ENCODE measurements around the gene CRHR1. TPM values are rescaled to one million over a fixed set of nuclear protein-coding genes. Genes with fewer than 3 reads are reported as not detected.

Gene CRHR1
- polyA plus RNA-seq, 1 donor (not counting 4 experiments of a cell fraction or from before 2014, with no cell fraction given), result not detected

- Histone ChIP-seq H3K9me1 (ENCODE audit: control insufficient read depth, extremely low read depth, insufficient read depth, low read length) (no peaks in the 10 kb centered on the region), H2AFZ (ENCODE audit: control insufficient read depth, low read length) (no peak overlapping the region), H3K4me1 (ENCODE audit: control insufficient read depth, extremely low read depth, insufficient read depth, low read length) (no peaks in the 10 kb centered on the region), H3K4me3 (ENCODE audit: control insufficient read depth in 2 of 3, extremely low read depth in 1 of 3, insufficient read depth in 2 of 3, low read depth in 1 of 3, low read length in 3 of 3) (no peak overlapping the region), H3K79me2 (ENCODE audit: control insufficient read depth, insufficient read depth, low read length) (no peaks in the 10 kb centered on the region), H3K36me3 (ENCODE audit: control insufficient read depth in 2 of 2, extremely low read depth in 1 of 2, insufficient read depth in 2 of 2, low read length in 2 of 2) (no peaks in the 10 kb centered on the region), H4K20me1 (ENCODE audit: control insufficient read depth, extremely low read depth, insufficient read depth, low read length) (no peaks in the 10 kb centered on the region), H3K27ac (ENCODE audit: control insufficient read depth, insufficient read depth, low read length) (no peak overlapping the region), H3K4me2 (ENCODE audit: control insufficient read depth, extremely low read depth, insufficient read depth, low read depth, low read length) (no peak overlapping the region), H3K9ac (ENCODE audit: control insufficient read depth, extremely low read depth, insufficient read depth, low read length) (no peak overlapping the region), H3K9me3 (ENCODE audit: control insufficient read depth, low read depth, low read length) (no peaks in the 10 kb centered on the region), H3K27me3 (ENCODE audit: control insufficient read depth, extremely low read depth, insufficient read depth, low read length) (peaks cover 13% of the 10 kb centered on the region)
- DNase-seq (ENCODE audit: low read depth, low spot score) (no peak), FAIRE-seq (no peak)
- TF ChIP-seq EZH2 (IDR thresholded peaks at IDR 0.05; ENCODE audit: low read length), result no peak
- TF ChIP-seq CTCF (optimal IDR thresholded peaks at IDR 0.05 in 1 of 3, IDR thresholded peaks at IDR 0.05 in 1 of 3, conservative IDR thresholded peaks at IDR 0.05 in 1 of 3; ENCODE audit: extremely low read depth in 1 of 3, insufficient read depth in 2 of 3, low read length in 3 of 3), result no peak
- dilution Hi-C loops (cut with MboI; ENCODE audit: extremely low pct_ligation_motif_present, low sequenced_read_pairs), result no loop called here
These were observed 31.9 kb upstream of the CRHR1 start for GRCh38 chr17:45752246-45752645.

DNA sequence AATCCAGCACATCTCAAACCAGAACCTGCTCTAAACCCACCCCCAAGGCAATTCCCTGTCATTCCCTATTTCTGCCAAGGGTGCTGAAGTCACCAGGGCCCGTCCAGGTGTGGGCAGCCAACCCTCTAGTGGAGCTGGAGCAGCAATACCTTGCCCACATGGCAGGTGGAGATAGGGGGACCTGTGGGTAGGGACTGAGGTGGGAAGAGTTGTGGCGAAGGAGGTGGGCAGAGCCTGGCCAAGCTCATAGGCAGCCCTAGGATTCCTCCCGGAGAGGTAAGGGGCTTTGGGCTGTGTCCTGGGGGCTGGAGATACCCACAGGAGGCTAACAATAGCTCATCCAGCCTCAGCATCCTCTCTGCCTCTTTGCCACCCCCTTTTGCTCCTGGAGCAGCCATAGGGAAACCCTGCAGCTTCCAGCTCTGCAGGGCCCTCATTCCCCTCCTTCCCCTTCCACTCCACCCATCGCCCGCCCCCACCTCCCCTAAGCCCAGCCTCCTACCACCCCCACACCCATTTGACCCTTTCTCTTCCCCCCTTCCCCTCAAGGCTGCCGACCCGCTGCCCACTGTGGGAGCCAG is 30.4 kb upstream of the CRHR1 start:
- Histone ChIP-seq H3K9ac (ENCODE audit: control insufficient read depth, extremely low read depth, insufficient read depth, low read length) (no peak overlapping the region), H3K4me3 (ENCODE audit: control insufficient read depth in 2 of 3, extremely low read depth in 1 of 3, insufficient read depth in 2 of 3, low read depth in 1 of 3, low read length in 3 of 3) (no peak overlapping the region), H3K79me2 (ENCODE audit: control insufficient read depth, insufficient read depth, low read length) (no peaks in the 10 kb centered on the region), H2AFZ (ENCODE audit: control insufficient read depth, low read length) (no peak overlapping the region), H3K36me3 (ENCODE audit: control insufficient read depth in 2 of 2, extremely low read depth in 1 of 2, insufficient read depth in 2 of 2, low read length in 2 of 2) (no peaks in the 10 kb centered on the region), H3K4me1 (ENCODE audit: control insufficient read depth, extremely low read depth, insufficient read depth, low read length) (no peaks in the 10 kb centered on the region), H3K4me2 (ENCODE audit: control insufficient read depth, extremely low read depth, insufficient read depth, low read depth, low read length) (no peak overlapping the region), H3K9me1 (ENCODE audit: control insufficient read depth, extremely low read depth, insufficient read depth, low read length) (no peaks in the 10 kb centered on the region), H3K27ac (ENCODE audit: control insufficient read depth, insufficient read depth, low read length) (no peak overlapping the region), H4K20me1 (ENCODE audit: control insufficient read depth, extremely low read depth, insufficient read depth, low read length) (no peaks in the 10 kb centered on the region), H3K27me3 (ENCODE audit: control insufficient read depth, extremely low read depth, insufficient read depth, low read length) (peaks cover 10% of the 10 kb centered on the region), H3K9me3 (ENCODE audit: control insufficient read depth, low read depth, low read length) (no peaks in the 10 kb centered on the region)
- TF ChIP-seq CTCF (optimal IDR thresholded peaks at IDR 0.05 in 1 of 3, IDR thresholded peaks at IDR 0.05 in 1 of 3, conservative IDR thresholded peaks at IDR 0.05 in 1 of 3; ENCODE audit: extremely low read depth in 1 of 3, insufficient read depth in 2 of 3, low read length in 3 of 3) (no peak), EZH2 (IDR thresholded peaks at IDR 0.05; ENCODE audit: low read length) (no peak)
- FAIRE-seq (no peak), DNase-seq (ENCODE audit: low read depth, low spot score) (no peak)
- dilution Hi-C loops (cut with MboI; ENCODE audit: extremely low pct_ligation_motif_present, low sequenced_read_pairs), result no loop called here

All from keratinocyte (primary cell).